CD4-positive, alpha-beta T cell treated with Interleukin-15 for 1 hour (primary cell): ENCODE results near the gene CRB3.

ENCODE experiments used
- DNase-seq: peaks from one replicate; pipeline ENCODE4 v3.0.0-alpha.2; 2020

Gene CRB3

GRCh38 chr19:6467384-6467783 lies 3.3 kb downstream of the CRB3 start:
- no peak for DNase-seq

GRCh38 chr19:6470173-6470572 lies 6.1 kb downstream of the CRB3 start:
- DNase-seq = no peak

GRCh38 chr19:6471076-6471475 lies 7.0 kb downstream of the CRB3 start:
- DNase-seq = no peak

GRCh38 chr19:6472713-6473112 lies 8.6 kb downstream of the CRB3 start:
- no peak for DNase-seq

- no peak for DNase-seq
Measured at GRCh38 chr19:6473647-6474046, 9.6 kb downstream of the CRB3 start.

GRCh38 chr19:6475321-6476108 lies 11.4 kb downstream of the CRB3 start:
- DNase-seq = no peak

GRCh38 chr19:6476155-6476895 lies 12.3 kb downstream of the CRB3 start:
- DNase-seq = peak; percentile 45

GRCh38 chr19:6476896-6477431 lies 12.9 kb downstream of the CRB3 start:
- DNase-seq = no peak

GRCh38 chr19:6478815-6479214 lies 14.7 kb downstream of the CRB3 start:
- no peak for DNase-seq

- DNase-seq = no peak
Measured at GRCh38 chr19:6479836-6480398, 15.8 kb downstream of the CRB3 start.

- no peak for DNase-seq
Measured at GRCh38 chr19:6480848-6481415, 16.9 kb downstream of the CRB3 start.

GRCh38 chr19:6481541-6482342 lies 17.7 kb downstream of the CRB3 start, which contains the start of gene DENND1C:
Gene DENND1C (minus strand): TSS chr19:6481787. CDS start chr19:6481695, 92 bp downstream.
- peak; percentile 81 for DNase-seq

GRCh38 chr19:6482343-6482686 lies 18.2 kb downstream of the CRB3 start:
- no peak for DNase-seq

- no peak for DNase-seq
Measured at GRCh38 chr19:6483235-6483634, 19.2 kb downstream of the CRB3 start.

- no peak for DNase-seq
Measured at GRCh38 chr19:6484230-6484629, 20.2 kb downstream of the CRB3 start.

- DNase-seq = no peak
Measured at GRCh38 chr19:6484831-6485230, 20.8 kb downstream of the CRB3 start.

- no peak for DNase-seq
Measured at GRCh38 chr19:6489278-6490061, 25.4 kb downstream of the CRB3 start.

- DNase-seq = no peak
Measured at GRCh38 chr19:6490134-6490533, 26.1 kb downstream of the CRB3 start.

- DNase-seq = no peak
Measured at GRCh38 chr19:6491802-6492592, 27.9 kb downstream of the CRB3 start.

- DNase-seq = no peak
Measured at GRCh38 chr19:6494438-6495036, 30.5 kb downstream of the CRB3 start.
